Sigmoid colon (tissue), 4 donors: Measurements from ENCODE around the gene POTEF.
"Not testable (repeated sequence)": the region's sequence is repeated elsewhere in the genome, so short reads cannot be mapped to it uniquely, and the experiment has no call there.

Source experiments
- POLR2A ChIP-seq, 2 donors: fragments of 450-650 bp; IDR thresholded peaks; one replicate each; pipeline ENCODE4 v1.6.1; 2016; ENCODE audit warnings: antibody characterized with exemption in 2 of 2, mild to moderate bottlenecking in 2 of 2, moderate library complexity in 2 of 2
- POLR2AphosphoS5 ChIP-seq, 4 donors: sonication (generic); formaldehyde crosslinking; IDR thresholded peaks; one replicate each; pipeline ENCODE4 v1.6.1; 2017; ENCODE audit warnings: antibody characterized with exemption in 4 of 4
- TF ChIP-seq, protein P1 (sequence below), 4 experiments: fragments of 450-650 bp in 3 of 4; fragments of 200-600 bp in 1 of 4; IDR thresholded peaks; one replicate each; pipeline ENCODE4 v1.5.1; 2016 to 2019; ENCODE audit warnings: antibody characterized with exemption in 4 of 4, mild to moderate bottlenecking in 3 of 4, moderate library complexity in 2 of 4

GRCh38 chr2:130169163-130169562, 40.1 kb upstream of the POTEF start:
- TF ChIP-seq, protein P1, sequence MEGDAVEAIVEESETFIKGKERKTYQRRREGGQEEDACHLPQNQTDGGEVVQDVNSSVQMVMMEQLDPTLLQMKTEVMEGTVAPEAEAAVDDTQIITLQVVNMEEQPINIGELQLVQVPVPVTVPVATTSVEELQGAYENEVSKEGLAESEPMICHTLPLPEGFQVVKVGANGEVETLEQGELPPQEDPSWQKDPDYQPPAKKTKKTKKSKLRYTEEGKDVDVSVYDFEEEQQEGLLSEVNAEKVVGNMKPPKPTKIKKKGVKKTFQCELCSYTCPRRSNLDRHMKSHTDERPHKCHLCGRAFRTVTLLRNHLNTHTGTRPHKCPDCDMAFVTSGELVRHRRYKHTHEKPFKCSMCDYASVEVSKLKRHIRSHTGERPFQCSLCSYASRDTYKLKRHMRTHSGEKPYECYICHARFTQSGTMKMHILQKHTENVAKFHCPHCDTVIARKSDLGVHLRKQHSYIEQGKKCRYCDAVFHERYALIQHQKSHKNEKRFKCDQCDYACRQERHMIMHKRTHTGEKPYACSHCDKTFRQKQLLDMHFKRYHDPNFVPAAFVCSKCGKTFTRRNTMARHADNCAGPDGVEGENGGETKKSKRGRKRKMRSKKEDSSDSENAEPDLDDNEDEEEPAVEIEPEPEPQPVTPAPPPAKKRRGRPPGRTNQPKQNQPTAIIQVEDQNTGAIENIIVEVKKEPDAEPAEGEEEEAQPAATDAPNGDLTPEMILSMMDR (IDR thresholded peaks at IDR 0.05), result not testable (repeated sequence)
- TF ChIP-seq POLR2A, POLR2AphosphoS5 (IDR thresholded peaks at IDR 0.05): not testable (repeated sequence)
